ENCODE results near the gene TCIRG1.
"Not testable (repeated sequence)": the region's sequence is repeated elsewhere in the genome, so short reads cannot be mapped to it uniquely, and the experiment has no call there.

Gene TCIRG1

DNA sequence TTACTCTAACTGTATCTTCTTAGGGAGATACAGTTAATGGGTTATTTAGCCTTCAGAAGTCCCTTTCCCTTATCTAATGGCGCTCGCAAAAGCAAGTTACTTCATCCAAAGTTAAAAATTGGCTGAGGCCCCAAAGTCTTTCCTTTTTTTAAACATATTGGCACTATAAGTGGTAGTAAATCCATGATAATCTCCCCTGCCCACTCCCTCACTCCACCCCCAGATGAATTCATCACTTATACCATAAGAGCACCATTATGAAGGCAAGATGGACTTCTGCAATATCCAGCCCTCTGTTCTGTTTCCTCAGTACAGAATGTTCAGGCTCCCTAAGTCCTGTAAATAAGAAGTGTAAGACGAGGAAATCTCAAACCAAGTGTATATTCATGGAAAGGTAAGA is 44.7 kb downstream of the TCIRG1 start:
- DNase-seq (ENCODE audit: low read depth), result no peak

DNA sequence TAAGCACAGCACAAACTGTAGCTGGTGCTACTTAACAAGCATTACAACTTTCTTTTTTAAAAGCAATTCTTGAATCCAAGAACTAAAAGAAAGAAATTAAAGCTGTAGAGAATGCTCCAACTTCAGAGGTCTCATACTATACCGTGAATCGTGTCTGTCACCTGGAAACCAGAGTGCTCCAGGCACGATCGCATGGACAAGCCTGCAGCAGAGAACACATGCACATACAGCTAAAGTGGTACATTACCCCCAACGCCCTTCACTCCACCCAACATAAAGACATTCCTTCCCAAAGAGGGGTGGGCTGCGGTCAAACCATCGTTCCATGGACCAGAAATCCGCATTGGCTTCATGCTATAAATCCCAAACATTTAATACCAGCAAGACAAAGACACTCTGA is 50.9 kb downstream of the TCIRG1 start:
- no peak for DNase-seq (ENCODE audit: low read depth)

DNA sequence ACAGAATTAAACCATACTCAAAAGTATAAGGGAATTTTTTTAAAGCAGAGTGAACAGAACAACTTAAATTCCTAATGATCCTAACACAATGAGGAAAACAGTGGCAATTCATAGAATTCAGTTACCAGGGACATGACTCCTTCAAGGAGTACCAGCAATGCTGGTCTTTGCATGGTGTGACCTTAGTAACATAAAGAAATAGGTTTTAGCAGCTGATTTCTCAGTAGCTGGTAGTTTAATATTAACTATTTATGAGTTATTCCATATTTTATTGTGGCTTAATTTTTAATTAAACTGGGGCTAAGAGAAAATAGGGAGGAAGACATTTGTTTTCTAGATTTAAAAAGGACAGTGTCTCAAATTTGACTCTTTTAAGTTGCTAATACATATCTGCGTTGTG is 51.5 kb downstream of the TCIRG1 start:
- DNase-seq (ENCODE audit: low read depth), result no peak

DNA sequence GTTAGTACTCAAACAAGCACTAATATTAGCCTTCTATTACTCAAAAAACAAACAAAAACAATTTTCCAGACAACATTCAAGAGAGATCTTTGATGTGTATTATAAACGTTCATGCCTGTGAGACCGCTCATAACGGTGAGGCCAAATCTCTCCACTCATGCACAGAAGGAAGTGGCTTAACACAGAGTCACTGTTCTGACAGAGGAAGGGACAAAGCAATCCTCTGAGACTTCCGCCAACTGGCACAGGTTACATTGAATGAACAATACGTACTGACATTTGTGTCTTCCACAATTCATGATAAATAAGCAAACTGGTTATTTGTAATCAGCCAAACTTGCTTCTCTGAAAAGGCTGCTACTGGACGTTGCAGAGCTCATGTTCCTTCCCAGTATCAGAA is 51.9 kb downstream of the TCIRG1 start:
- no peak for DNase-seq (ENCODE audit: low read depth)

DNA sequence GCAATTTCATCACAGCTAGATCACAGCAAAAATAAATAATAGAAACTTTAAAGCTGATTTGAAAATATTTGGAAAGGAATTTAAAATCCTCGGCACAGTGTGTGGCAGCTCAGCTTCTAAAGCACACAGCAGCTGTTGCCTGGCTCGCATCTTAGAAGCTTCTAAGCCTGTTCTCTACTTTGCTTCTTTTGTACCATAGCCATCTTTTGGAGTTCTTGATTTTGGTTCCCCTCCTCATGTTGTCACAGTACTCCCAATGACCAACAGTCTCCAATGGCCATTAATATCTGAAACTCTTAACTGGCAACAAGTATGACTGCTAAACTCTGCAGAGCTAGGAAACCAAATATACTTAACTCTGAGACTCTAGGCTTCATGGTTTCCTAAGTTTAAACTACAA is 53.6 kb downstream of the TCIRG1 start:
- DNase-seq (ENCODE audit: low read depth), result no peak

DNA sequence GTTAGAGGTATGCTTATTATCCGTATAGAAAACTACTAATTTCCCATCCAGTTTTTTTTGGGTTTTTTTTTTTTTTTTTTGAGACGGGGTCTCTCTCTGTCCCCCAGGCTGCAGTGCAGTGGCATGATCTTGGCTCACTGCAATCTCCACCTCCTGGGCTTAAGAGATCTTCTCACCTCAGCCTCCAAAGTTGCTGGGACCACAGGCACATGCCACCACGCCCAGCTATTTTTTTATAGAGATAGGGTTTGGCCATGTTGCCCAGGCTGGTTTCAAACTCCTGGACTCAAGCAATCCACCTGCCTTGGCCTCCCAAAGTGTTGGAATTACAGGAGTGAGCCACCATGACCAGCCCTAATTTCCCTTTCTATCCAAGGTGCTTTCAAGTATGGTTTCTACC is 54.1 kb downstream of the TCIRG1 start:
- not testable (repeated sequence) for DNase-seq (ENCODE audit: low read depth)

DNA sequence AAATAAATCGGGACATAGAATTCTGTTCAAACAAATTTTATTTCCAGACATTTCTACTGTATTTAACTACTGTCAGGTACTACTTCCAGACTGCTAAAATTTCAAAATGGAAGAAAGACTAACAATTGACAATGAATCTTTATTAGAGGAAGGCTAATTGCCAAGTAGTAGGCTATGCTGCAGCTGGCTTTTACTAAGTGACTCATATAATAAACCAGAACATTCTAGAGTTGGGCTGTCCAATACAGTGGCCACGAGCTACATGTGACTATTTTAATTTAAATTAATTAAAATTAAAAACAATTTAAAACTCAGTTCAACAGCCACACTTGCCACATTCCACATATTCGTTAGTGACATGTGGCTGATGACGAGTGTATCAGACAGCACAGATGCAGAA is 54.7 kb downstream of the TCIRG1 start:
- no peak for DNase-seq (ENCODE audit: low read depth)

DNA sequence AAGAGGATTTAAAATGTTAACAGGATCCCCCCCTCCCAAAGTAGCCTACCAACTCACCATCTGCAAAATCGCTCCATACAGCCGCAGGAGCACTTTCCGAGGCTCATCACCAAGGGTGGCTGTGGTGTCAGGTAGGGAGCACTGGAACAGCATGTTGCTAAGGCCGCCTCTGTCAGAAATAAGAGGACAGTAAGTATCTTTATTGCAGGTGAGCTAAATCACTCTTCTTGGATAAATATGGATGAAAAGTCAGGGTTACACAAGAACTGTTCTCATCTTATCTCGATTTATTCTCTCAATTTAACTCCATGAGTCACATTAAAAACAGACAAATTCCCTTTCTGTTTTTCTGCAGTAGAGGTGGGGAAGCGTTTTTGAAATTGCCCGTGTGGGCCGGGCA is 58.1 kb downstream of the TCIRG1 start:
- no peak for DNase-seq (ENCODE audit: low read depth)

DNA sequence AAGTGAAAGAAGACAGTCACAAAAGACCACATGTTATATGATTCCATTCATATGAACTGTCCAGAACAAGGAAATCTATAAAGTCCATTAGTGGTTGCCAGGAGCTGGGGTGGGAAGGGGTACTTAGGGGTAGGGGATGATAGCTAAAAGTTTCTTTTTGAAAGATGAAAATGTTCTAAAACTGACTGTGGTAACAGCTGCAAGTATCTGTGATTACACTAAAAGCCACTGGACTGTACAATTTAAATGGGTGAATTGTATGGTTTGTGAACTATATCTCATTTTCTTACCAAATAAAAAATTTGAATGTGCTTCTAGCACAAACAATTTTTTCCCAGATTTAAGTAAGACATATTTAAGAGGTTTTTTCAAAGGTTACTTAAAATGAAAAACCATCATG is 60.2 kb downstream of the TCIRG1 start:
- no peak for DNase-seq (ENCODE audit: low read depth)

DNA sequence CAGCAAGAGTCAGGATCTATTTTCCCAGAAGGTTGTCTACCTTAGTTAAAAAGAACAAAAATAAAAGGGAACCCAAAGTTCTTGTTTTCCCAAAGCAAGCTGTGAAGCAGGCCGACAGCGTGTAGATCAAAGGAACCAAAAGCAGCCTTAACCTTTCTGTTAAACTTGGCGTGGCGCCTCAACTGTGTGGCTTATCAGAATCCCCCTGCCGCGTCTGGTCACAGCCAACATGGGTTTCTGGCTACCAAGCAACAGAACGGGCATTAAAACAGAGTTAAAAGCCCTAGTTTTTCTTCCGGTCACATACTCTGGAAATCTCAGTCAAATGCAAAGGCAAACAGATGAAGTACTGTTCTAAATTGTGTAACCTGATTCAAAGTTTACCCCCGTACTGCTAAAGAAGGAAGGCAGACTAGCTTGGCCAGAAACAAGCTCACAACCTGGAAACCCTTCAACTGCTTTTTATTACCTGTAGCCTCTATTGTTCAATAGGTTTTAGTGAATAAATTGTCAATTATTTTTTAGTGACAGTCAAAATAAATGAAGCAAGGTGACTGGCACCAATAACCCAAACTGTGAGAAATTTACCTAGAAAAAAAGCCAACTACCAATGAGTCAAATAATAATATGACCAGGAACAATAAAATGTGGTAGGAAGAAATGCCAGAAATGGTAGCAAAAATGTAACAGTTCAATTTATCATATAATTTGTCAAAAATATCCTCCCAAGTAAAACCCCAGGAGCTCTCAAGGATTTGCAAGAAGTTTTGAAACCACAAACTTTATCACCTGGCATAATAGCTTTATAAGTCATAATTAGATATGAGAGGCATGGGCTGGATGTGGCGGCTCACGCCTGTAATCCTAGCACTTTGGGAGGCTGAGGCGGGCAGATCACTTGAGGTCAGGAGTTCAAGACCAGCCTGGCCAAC is 60.9 kb downstream of the TCIRG1 start:
- no peak for DNase-seq (ENCODE audit: low read depth)

Data from GM04503 (cell line).